Measurements from ENCODE around the gene MBD3L2B.

DNA sequence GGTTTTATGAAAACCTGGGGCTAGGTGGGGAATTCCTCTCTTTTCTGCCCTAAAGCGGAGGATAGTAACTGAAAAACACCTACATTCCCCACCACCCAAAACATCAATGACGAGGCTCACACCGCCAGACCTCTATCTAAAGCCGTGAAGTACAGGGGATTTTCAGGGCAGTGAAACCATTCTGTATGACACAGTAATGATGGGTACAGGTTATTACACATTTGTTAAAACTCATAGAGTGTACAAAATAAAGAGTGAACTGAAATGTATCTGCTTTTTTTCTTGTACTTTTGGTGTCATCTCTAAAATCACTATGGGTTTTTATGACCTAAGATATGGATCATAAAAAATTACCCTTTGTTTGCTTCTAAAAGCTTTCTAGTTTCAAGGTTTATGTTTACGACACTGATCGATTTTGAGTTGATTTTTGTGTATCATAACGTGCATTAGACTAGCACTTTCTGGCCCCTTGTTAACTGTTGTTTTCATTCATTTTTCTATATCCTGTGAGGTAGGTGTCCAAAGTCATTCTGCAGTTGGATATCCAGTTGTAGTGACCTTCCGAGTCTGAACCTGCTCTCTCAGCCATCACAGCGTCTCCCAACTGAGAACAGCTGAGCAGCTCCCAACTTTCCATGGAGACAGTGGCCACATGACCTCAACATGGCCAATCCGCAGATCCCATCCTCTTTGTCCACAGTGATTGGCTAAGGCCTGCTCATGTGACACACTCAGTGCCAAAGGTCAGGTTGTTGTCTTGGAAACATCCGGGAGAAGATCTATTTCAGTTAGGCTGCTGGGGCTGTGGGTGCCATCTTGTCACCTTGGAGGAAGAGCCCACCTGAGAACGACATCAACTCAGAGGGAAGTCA is 10.3 kb downstream of the MBD3L2B start:
- TF ChIP-seq MYC (IDR thresholded peaks at IDR 0.05; ENCODE audit: low read depth, low read length) (no peak), EZH2 (IDR thresholded peaks at IDR 0.05; ENCODE audit: borderline replicate concordance, low read depth, low read length, severe bottlenecking) (no peak), POLR2AphosphoS5 (IDR thresholded peaks at IDR 0.05; ENCODE audit: insufficient read depth, low read depth, low read length) (no peak), JUN (IDR thresholded peaks at IDR 0.05; ENCODE audit: borderline replicate concordance, insufficient read depth, insufficient read length, low read depth) (no peak)
- TF ChIP-seq, protein P1, sequence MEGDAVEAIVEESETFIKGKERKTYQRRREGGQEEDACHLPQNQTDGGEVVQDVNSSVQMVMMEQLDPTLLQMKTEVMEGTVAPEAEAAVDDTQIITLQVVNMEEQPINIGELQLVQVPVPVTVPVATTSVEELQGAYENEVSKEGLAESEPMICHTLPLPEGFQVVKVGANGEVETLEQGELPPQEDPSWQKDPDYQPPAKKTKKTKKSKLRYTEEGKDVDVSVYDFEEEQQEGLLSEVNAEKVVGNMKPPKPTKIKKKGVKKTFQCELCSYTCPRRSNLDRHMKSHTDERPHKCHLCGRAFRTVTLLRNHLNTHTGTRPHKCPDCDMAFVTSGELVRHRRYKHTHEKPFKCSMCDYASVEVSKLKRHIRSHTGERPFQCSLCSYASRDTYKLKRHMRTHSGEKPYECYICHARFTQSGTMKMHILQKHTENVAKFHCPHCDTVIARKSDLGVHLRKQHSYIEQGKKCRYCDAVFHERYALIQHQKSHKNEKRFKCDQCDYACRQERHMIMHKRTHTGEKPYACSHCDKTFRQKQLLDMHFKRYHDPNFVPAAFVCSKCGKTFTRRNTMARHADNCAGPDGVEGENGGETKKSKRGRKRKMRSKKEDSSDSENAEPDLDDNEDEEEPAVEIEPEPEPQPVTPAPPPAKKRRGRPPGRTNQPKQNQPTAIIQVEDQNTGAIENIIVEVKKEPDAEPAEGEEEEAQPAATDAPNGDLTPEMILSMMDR (IDR thresholded peaks at IDR 0.05; ENCODE audit: extremely low read depth in 1 of 2, insufficient read depth in 1 of 2, low read depth in 1 of 2, low read length in 2 of 2): no peak
- TF ChIP-seq, protein P2, sequence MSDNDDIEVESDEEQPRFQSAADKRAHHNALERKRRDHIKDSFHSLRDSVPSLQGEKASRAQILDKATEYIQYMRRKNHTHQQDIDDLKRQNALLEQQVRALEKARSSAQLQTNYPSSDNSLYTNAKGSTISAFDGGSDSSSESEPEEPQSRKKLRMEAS (IDR thresholded peaks at IDR 0.05; ENCODE audit: insufficient read depth, insufficient read length): no peak
